ENCODE data around the gene CRYBA2.

CRYBA2 gene

DNA sequence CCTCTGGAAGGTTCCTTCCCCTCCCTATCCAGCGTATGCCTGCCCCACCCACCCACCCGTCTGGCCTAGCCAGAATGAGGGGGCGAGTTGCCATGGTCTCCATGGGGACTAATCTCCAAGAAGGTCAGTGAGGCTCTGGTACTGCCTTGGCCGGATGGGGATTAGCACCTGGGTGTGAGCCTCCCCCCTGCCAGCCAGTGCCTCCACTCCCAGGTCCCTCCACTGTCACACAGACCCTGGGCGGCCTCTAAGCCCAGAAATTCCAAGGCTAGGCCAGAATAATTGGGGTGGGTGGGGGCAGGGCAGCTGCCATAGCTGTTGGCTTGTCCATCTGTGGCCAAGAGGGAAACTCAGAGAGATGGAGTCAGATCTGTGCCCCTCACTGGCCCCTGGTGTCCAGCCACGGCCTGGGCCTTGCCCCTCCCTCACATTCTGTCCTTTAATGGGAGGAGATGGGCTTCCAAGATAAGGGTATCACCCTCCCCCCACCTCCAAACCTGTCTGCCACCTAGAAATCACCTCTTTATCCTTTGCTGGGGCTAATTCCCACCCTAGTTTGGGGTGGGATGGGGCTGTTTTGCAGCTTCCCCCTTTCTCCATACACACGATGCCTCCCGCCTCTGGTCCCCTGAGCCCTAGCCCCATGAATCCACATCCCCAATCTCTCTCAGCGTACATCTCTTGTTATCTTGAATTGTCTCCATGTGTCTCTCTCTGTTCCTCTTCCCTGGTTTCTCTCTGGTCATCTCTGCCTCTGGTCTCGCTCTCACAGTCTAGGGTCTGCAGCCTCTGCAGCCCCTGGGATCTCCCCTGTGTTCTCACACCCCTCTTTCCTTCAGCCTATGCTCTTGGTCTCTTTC lies 6.0 kb upstream of the CRYBA2 start:
- no peak for DNase-seq (ENCODE audit: low read depth)

DNA sequence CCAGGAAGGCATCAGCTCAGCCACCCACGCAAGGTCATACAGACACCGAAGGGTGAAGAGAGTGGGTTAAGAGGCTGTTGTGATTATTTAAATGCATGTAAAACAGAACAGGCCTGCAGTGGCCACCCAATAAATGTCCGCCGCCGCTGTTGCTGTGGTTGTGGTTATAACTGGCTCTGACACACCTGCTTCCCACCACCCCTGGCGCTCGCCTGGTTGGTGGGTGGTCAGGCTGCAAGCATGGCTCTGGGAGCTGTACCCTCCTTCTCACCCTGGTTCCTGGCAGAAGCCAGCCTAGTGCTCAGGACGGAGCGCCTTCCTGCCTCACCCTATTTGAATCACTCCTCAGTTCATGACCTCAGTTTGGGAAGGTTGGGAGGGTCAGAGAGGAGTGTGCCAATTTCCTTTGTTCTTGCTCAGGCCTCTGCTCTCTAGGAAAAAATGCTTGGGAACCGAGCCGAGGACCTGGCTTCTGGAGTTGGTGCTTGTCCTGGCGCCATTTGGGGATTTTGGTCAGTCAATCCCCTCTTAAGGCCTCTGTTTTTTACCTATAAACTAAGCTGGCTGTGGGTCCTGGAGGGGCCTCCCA lies 5.3 kb upstream of the CRYBA2 start:
- no peak for DNase-seq (ENCODE audit: low read depth)

DNA sequence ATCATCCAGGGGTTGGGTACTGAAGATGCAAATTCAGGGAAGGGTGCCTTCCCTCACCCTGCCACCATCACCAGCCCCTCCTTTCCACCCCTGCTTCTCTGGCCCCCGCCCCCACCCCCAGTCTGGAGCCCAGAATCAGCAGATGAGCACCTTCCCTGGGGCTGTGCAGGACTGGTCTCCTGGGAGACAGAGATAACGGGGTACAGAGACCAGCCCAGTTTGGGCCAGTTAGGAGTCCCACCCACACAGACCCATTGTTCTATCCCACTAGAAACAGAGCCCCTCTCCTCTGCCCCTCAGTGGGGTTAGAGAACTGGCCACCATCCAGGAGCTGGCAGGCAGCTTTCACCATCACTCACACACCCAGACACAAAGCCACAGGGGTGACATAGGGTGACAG lies 4.5 kb upstream of the CRYBA2 start:
- no peak for DNase-seq (ENCODE audit: low read depth)

DNA sequence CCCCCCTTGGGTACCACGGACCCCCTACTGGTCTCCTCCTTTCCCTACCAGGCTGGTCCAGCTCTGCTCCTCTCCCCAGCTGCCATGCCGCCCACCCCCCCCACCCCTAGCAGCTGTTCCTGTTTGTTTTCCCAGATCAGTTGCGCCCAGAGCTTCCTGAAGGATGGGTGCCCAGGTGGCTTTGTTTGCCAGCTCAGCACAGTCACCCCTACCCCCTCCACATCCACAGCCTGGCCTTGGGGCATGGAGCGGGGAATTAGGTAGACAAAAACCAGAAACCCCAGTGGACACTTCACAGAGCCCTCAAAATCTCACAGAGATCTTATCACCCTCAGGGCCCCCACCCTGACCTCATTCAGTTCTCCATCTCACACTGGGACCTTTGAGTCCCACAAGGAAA lies 3.7 kb upstream of the CRYBA2 start:
- DNase-seq (ENCODE audit: low read depth), result no peak

DNA sequence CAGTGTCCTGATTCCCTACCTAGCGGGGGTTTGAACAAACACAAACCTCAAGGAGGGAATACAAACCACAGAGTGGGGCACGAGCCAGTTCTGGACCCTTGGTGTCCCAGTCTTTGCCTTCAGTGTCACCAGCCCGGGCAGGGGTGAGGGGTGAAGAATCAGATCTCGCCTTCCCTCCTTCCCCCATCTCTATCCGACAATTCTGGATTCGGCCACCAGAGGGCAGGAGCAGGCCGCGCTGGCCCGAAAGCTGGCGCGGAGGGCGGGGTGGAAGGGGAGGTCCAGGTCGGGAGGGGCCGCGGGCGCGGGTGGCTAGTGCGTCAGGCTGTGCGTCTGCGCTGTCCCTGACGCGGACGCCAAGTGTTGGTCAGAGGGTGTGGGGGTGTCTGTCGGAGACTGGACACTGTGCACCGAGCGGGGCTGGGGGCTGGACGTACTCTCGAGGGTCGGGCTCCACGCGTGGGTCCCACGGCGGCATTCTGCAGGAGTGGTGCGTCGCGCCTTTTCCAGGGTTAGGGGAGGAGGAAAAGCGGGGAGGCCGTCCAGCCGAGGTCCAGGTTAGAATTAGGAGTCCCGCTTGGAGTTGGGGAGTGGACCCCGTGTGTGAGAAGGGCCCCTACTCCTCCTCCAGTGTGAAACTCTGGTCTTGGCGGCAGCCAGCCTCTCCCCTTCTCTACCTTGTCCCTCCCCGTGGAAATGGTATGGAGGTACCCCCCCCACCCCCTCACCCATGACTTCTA lies 2.9 kb upstream of the CRYBA2 start:
- peak; percentile 57 for DNase-seq (ENCODE audit: low read depth)

DNA sequence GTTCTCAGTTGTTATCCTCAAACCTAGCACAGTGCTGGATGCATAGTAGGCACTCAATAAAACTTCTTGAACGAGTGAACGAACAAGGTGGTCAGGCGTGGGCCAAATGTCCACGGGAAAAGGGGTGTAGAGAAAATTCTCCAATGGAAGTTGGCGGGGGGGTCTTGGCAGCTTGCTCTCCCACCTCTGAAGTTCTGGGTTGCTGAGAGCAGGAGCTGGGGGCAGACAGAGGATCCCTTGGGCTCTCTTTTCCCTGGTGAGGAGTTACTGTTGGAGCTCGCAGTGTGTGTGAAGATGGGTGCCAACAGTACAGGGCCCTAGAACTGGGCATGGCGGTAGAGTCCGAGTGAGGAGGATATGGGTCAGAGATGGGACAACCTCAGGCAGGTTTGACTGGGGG lies 2.3 kb upstream of the CRYBA2 start:
- DNase-seq (ENCODE audit: low read depth), result no peak

DNA sequence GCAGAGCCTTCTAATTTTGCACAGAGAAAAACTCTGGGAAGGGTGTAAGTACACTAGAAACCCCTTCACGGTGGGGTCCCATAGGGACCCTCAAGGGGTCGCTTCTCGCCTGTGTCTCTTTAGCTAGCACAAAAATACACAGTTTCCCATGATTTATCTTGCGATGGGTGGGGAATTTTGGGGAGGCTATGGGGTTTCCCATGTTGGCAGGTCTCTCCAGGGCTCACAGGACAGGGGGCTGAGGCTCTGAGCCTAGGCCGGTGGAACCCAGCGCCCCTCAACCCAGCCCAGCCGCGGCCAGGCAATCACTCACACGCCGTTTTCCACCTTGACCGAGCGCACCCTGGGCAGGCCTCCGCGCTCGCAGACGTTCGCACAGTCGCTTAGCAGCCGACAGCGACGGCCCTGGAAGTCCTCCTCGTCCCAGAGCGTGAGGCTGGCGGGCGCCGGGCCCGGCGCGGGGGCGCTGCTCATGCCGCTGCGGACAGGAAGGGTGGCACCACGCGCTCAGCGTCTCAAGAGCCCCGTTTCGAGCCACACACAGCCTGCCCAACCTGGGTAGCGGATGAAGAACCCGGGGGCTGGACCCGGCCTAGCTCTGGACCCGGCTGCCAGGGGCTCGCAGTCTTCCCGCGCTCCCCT lies 398 bp downstream of the CRYBA2 start:
- DNase-seq (ENCODE audit: low read depth), result no peak

DNA sequence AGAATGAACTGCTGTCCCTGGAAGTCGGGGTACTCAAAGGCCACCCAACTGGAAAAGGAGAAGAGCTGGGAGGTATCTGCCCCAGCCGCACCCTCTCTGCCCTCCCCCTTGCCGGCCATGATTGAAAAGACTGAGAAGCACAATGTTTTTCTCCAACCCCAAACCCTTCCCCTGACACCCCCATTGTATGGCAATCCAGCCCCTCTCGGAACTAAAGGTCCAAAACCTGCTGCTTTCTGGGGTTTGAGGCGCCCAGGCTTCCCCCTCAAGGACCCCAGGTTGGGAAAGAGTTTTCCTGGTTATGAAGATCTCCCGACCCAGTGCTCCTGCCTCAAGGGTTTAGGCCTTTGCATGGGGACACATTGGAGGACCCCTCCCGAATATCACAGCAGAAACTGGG lies 1.0 kb downstream of the CRYBA2 start:
- DNase-seq (ENCODE audit: low read depth), result no peak

DNA sequence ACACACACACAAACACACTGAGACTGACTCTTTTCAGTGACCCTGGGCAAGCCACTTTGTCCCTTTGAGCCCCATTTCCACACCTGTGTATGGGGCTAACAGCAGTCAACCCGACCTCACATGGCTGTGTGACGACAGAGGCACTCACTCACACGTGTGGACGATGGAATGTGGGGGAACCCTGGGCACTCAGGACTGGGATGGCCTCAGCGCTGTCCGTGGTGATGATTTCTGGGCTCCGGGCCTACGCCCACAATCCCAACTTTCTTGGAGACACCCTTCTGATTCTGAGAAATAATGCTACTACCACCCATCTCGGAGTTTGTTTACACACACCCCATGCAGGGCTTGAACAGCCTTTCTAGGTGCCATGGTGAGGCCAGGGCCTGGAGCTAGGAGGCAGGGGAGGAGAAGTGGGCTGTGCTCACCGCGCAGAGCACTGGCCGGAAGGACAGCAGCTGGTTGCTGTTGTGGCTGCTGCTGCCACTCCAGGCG lies 1.5 kb downstream of the CRYBA2 start:
- DNase-seq (ENCODE audit: low read depth), result no peak

DNA sequence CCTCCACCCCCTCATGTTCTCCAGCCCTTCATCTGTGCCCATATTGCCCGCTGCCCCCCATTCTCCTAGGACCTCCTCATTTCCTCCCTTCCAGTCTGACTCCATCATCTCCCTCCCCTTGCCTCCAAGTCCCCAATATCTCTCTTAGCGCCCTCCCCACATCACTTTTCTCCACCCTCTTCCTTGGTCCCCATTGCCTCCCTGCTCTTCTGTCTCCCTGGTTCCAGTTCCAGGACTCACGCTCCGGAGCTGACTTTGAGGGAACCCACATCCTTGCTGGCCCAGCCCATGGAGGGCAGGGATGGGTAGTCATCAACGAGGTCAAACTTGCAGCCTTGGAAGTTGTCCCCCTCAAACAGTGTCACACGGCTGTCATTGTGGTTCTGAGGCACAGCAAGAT lies 2.6 kb downstream of the CRYBA2 start:
- DNase-seq (ENCODE audit: low read depth), result no peak

DNA sequence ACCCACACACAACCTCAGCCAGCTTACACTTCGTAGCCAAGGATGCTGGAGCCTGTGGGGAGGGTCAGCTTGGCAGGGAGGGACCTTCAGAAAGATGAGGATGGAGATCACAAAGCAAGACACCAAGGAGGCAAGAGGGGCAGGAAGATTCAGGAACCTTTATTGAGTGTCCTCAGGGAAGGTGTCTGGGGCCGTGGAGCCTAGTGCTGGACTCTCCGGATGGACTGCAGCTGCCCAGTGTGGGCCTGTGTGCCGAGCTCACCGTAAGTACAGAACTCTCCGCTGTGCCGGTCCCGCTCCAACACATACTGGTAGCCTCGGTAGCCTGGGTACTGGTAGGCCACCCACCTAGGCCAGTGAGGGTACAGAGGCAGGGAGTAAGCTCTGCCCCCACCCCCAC lies 3.2 kb downstream of the CRYBA2 start:
- no peak for DNase-seq (ENCODE audit: low read depth)

DNA sequence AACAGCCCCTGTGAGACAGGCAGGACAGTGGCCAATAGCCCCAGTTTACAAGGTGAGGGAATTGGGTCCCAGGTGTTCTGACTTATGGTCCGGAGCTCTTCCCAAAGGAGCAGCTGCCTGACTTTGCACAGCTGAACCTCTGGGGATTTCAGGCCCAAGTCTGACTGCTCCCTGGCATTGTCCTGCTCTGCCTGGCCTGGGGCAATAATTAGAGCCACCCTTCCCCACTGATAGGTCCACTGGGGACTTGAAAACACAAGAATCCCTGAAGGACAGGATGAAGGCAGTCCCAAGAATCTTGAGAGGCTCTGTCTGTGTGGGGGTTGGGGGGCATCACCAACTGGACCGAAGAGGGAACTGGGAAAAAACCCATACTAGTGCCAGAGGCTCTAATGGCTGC lies 4.6 kb downstream of the CRYBA2 start:
- DNase-seq (ENCODE audit: low read depth), result no peak

DNA sequence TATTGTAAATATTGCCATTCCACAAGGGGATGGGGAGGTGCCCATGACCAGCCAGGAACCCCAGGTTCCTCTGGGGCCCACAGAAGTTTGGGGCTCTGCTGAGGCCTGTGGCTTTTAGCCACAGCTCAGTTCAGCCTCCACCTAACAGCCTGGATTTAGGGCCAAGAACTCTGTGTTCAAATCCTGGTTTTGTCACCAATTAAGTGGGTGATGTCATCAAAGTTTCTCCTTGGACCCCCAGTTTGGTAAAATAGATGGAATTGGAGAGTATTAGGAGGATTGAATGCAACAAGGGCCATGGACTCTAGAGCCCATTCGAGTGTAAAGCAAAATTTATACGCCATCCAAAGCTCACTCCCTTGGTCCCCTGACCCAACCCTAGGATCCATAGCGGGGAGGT lies 5.1 kb downstream of the CRYBA2 start:
- DNase-seq (ENCODE audit: low read depth), result no peak

DNA sequence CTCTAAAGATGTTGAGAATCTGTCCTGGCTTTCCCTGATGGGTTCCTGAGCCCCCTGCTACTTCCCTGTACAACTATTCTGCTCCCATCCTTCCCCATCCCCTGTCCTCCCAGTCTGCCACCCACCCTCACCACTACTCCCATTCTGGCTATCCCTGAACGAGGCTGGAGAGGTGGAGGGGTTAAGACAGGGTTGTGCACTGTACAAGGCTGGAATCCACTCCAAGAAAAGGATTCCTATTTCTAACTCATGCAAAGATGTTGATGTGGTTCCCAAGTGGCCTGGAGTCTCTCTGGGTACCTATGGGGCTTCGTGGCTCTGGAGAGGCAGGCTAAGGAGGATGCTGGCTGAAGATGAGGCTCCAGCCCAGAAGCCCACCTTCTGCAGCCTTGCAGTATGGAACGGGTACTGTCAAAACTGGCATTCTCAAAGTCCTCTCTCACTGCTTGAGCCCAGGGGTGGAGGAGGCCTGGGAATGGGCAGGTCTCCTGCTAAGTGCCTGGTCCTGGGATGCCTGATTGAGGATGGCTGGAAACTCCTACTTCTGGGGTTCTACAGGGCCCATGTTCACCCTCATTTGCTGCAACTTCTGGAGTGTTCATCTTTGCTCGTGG lies 7.0 kb downstream of the CRYBA2 start:
- no peak for DNase-seq (ENCODE audit: low read depth)

DNA sequence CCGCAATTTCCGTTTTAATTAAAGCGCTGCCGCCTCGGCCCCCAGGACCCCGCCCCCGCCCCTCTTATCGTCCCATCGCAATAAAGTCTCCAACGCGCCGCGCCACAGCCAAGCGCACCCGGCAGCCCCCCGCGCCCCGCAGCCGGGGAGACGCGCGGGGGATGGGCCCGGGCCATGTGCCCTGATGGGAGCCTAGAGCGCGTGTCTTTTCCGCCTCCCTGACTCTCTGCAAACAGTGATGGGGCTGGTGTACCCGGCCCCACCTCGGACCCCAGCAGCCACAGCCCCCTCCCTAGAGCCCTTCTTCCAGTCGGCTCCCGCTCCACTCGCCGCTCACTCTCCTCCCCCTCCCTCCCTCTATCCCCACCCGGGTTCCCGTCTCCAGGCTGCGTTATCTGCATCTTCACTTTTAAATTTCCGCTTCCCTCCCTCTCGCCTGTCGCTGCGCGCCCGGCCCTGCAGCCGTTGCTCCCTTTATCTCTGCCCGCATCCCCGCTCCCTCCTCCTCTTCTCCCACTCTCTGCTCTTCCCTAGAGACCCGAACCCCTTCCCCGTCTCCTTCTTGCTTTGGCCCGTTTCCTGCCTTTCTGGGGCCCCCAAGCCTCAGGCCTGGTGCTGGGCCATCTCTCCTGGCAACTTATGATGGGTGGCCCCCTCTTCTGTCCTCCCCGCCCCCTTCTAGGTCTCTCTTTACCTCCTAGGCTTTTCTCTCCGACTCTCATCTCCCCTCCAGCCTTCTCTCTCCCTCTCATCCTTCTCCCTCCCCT lies 7.7 kb downstream of the CRYBA2 start:
- DNase-seq (ENCODE audit: low read depth), result no peak

DNA sequence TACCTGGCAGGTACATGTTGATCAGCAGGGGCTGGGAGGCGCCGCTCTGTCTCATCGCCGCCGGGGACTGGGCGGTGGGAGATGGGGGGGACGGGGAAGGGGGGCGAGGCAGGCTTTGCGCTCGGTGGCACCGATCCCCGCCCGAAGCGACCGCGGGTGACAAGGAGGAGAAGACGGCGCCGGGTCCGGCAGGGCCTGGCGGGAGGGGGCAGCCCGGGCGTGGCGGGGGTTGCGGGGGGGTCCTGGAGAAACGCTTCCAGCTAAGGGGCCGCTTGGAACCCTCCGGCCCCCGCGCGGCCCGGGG lies 8.2 kb downstream of the CRYBA2 start, which contains the start of gene FEV:
TSS of gene FEV (minus strand) at position 164 of the 304 bp plus-strand sequence. CDS start at position 55, 109 bp downstream.
- DNase-seq (ENCODE audit: low read depth), result no peak

DNA sequence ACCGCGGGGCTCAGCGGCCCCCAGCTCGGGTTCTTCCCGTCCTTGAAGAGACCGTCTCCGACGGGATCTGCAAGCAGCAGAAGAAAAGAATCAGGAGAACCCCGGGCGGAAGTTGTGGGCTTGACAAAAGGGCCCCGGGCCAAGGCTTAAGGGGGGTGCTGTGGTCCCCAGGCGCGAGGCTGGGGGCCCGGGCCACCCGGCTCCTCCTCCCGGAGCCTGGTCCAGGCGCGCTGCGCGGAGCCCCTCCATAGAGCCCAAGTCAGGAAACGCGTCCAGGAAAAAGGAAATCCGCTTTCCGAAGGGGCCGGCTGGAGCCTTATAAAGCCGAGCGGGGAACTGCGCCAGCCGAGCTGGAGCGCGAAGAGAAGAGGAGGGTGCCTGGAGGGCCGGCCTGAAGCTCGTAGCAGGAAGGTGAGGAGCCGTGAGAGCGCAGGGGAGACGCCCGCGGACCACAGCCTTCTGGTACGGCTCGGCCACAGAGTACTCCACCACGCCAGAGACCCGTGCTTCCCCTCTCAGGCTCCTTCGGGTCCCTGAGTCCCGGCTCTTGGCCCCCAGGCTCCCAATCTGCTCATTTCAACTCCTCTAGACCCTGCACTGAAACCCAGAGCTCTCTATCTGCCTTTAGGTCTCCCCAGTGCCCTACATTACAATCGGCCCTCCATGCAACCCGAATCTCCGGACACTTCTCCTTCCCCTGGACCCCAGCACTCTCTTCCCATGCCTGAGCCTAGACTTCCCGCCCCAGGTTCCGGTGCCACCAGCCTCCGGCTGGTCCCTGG lies 8.8 kb downstream of the CRYBA2 start:
- DNase-seq (ENCODE audit: low read depth), result no peak

DNA sequence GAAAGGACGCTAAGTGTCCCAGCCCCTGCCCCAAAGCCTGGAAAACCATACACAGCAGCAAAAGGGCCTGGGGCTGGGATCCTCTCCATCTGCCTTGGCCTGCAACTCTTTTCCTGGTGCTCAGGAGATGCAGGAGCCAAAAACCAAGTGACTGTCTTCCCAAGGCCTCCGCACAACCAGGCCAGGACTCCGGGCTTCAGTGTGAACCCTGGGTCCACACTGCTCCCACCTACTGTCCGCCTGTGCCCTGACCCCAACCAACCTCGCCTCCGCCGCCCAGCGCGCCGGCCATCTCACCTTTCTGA lies 9.3 kb downstream of the CRYBA2 start:
- no peak for DNase-seq (ENCODE audit: low read depth)

DNA sequence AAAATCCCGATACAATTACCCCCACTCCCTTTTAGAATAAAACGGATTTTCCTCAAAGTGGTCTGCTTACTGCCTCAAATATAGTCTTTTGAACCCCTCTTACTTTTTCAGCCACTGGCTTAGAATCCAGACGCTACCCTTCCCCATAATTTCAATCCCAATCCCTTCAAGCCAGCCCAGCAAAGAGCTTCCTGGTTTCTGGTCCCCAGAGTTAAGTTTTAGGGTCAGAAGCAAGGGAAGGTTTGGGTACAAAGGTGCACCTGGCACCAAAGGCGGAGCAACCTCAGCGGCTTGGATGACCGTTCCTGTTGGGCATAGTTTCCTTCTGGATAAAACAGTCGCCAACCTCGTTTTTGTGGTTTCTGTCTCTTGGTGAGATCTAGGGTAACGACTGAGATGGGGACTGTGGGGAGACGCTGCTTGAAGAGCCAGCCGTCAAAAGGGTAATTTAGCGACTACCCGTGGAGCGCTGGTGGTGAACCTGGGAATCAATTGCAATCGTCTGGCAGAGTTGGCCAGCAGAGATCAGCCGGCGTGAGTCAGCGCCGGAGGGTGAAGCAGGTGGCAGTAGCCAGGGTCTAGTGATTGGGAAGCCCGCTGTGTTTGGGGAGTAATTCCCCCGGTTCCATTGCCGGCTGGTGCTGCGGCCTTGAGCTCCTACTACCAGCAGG lies 9.8 kb downstream of the CRYBA2 start:
- no peak for DNase-seq (ENCODE audit: low read depth)

DNA sequence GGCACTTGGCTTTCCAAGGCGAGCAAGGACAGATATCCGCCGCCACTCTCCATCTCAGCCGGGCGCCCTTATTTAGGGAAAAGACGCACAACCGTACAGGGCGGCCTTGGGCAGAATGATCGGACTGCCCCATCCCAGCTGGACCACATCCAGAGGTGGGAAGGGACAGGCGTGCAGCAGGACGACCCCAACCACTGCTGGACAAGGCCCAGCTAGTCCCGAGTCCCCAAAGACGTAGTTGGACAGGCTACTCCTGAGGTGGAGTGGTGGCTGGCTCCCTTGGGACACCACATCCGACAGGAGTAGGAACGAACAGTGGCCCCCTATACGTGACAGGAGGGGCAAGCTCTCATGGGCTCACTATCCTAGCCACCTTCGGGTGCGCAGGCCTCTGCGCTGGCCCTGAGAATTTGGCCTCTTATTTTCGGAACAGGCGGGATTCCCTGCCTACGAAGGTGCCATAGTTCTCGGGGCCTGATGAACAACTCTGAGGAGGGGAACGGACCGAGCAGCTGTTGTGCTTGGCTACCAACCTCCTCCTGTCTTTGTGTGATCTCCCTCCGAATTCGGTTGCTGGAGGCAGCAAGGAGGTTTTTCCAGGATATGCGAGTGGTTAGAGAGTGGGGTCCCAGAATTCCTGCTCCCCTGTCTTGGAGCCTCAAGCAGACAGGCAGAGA lies 10.5 kb downstream of the CRYBA2 start:
- no peak for DNase-seq (ENCODE audit: low read depth)

Data from stimulated activated CD8-positive, alpha-beta memory T cell treated with anti-CD3 and anti-CD28 coated beads, Interleukin-12 subunit alpha, Interleukin-12 subunit beta, amount 100 ng/mL, for 4 hours (primary cell).